AG10803 (cell line): ENCODE results near the gene HOOK2.
"Not testable (repeated sequence)": the region's sequence is repeated elsewhere in the genome, so short reads cannot be mapped to it uniquely, and the experiment has no call there.

Source experiments
- DNase-seq: peaks from one replicate; pipeline ENCODE4 v3.0.0; 2010; ENCODE audit warnings: low read depth
- H3K4me3 ChIP-seq: 2 replicates; pipeline ENCODE4 v1.5.1; 2011; ENCODE audit warnings: mild to moderate bottlenecking, low read length, control low read depth
- TF ChIP-seq, protein P1 (sequence below): conservative IDR thresholded peaks from 2 replicates; pipeline ENCODE4 v1.5.1; 2011; ENCODE audit warnings: mild to moderate bottlenecking, low read length, control low read depth, inconsistent platforms

Gene HOOK2

DNA sequence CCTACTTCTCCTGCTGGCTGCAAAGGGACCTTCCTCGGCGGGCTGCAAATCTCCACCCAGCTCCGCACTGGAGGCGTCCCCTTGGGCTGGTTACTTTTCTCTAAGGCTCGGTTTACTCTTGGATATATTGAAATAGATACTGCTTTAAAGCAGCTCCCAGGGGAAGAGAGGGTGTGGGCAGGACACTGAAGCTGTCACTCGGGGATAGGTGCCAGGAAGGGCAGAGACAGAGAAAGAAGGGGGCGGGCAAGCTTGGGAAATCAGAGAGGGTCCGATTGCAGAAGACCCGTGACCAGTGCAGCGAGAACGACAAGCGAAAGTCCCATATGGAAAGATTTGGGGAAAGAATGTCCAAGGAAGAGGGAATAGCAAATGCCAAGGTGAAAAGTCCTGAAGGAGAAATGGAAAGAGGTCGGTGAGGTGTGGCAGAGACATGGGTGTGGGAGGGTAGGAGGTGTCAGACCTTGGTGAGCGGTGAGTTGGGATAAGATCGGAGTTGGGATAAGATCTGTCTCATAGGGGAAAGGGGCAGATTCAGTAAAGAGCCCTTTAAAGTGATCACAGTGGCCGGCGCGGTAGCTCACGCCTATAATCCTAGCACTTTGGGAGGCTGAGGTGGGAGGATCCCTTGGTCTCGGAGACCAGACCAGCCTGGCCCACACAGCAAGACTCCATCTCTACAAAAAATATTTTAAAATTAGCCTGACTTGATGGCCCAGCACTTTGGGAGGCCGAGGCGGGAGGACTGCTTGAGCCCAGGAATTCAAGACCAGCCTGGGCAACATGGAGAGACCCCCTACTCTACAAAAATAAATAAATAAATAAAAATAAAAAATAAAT, 27.1 kb upstream of the HOOK2 start:
- TF ChIP-seq, protein P1, sequence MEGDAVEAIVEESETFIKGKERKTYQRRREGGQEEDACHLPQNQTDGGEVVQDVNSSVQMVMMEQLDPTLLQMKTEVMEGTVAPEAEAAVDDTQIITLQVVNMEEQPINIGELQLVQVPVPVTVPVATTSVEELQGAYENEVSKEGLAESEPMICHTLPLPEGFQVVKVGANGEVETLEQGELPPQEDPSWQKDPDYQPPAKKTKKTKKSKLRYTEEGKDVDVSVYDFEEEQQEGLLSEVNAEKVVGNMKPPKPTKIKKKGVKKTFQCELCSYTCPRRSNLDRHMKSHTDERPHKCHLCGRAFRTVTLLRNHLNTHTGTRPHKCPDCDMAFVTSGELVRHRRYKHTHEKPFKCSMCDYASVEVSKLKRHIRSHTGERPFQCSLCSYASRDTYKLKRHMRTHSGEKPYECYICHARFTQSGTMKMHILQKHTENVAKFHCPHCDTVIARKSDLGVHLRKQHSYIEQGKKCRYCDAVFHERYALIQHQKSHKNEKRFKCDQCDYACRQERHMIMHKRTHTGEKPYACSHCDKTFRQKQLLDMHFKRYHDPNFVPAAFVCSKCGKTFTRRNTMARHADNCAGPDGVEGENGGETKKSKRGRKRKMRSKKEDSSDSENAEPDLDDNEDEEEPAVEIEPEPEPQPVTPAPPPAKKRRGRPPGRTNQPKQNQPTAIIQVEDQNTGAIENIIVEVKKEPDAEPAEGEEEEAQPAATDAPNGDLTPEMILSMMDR = no peak
- DNase-seq = no peak
- peak overlapping the region; percentile 86 for H3K4me3 ChIP-seq

DNA sequence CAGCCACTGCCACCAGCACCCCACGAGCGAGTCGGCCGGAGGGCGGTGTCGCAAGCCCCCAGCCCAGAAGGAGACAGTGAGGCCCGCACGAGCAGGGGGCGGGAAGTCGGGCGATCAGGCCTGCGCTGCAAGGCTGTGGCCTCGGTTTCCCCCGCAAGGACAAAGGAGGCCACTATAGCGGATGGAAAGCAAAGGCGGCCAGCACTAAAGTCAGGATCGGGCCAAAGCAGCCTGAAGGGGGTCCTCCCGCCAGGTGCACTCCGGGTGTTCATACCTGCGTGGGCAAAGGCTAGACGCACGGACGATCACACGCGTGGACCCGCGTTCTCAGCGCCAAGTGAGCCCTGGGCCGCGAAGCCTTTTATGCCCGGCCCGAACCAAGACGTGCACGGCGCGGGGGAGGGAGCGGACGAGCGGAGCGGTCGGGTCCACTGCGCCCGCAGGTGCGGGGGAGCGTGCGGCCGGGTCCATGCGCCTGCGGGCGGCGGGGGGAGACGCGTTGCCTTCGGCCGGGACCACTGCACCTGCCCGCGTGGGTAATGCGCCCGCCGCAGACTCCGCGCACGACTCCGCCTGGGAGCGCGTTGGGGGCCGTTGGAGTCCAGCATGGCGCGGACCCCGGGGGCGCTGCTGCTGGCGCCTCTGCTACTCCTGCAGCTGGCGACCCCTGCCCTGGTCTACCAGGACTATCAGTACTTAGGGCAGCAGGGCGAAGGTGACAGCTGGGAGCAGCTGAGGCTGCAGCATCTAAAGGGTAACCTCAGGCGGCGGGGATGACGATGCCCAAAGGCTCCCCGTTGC, 26.3 kb upstream of the HOOK2 start, which contains the start of the genes PRDX2 and THSD8:
Gene PRDX2, minus strand, starts transcription at position 335 of the 801 bp plus-strand sequence. CDS start 539 bp downstream, outside the sequence.
Gene THSD8, plus strand, starts transcription at position 604 of the 801 bp plus-strand sequence. Its CDS starts 3 bp downstream, at position 607.
- peak within 1 kb of the TSS; percentile 86 for H3K4me3 ChIP-seq
- peak; percentile 63 for DNase-seq
- TF ChIP-seq, protein P1 = no peak

GRCh38 chr19:12800923-12801465, 25.6 kb upstream of the HOOK2 start:
- TF ChIP-seq, protein P1 = no peak
- peak overlapping the region; percentile 86 for H3K4me3 ChIP-seq
- no peak for DNase-seq

DNA sequence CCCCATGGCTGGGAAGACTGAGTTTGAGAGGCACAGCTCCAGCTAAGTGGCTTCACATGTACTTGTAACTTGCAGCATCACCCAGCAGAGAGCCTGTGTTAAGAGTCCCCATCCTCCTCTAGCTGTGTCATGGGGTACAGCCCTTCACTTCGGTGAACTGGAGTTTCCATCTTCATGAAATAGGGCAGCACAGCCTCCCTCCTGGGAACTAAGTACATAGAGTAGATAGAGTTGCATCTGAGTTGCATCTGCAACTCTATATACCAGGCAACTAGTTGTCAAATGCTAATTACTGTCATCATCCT, 25.1 kb upstream of the HOOK2 start:
- DNase-seq = no peak
- peak overlapping the region; percentile 86 for H3K4me3 ChIP-seq
- TF ChIP-seq, protein P1 = no peak

GRCh38 chr19:12799742-12800465, 24.6 kb upstream of the HOOK2 start:
- H3K4me3 ChIP-seq = no peak overlapping the region
- TF ChIP-seq, protein P1 = no peak
- DNase-seq = no peak

- not testable (repeated sequence) for H3K4me3 ChIP-seq, DNase-seq
Observed at GRCh38 chr19:12797607-12798006, 22.3 kb upstream of the HOOK2 start.

- DNase-seq = no peak
- no peak overlapping the region for H3K4me3 ChIP-seq
- TF ChIP-seq, protein P1 = no peak
Observed at GRCh38 chr19:12797141-12797587, 21.8 kb upstream of the HOOK2 start.
